Panc1 (cell line): ENCODE results near the gene PHLDA3. TPM values are rescaled to one million over a fixed set of nuclear protein-coding genes. Genes with fewer than 3 reads are reported as not detected.

Experiments
- ATAC-seq: fragments of 200-7000 bp; cut with Tn5 transposase; 2 replicates; pipeline ENCODE4 v1.9.1; 2020; ENCODE audit warnings: mild to moderate bottlenecking, moderate library complexity
- BruUV-seq: library from RNA; stranded (reverse); fragments of 400-500 nt; replicated peaks from 2 replicates; lab custom pipeline; 2021; lab: Mats Ljungman, UMichigan
- CTCF ChIA-PET: fragments of 300-600 bp; sonication (Branson Sonifier 250); formaldehyde crosslinking; loops from one replicate; lab custom pipeline; 2022; ENCODE audit warnings: antibody characterized with exemption; lab: Charles Lee
- POLR2A ChIA-PET: fragments of 300-600 bp; sonication (Branson Sonifier 250); formaldehyde crosslinking; loops from one replicate; lab custom pipeline; 2022; ENCODE audit warnings: antibody characterized with exemption; lab: Charles Lee
- DNase-seq: peaks from one replicate; pipeline ENCODE4 v3.0.0-alpha.2; 2010; ENCODE audit warnings: low read depth, low spot score
- H3K27ac ChIP-seq: 2 replicates; pipeline ENCODE4 v1.5.1; 2011; ENCODE audit warnings: mild to moderate bottlenecking, low read length, inconsistent platforms
- H3K27me3 ChIP-seq: fragments of 200-500 bp; sonication (Bioruptor generic); 2 replicates; pipeline ENCODE4 v1.6.0; 2014; ENCODE audit warnings: low read length, inconsistent platforms; ENCODE audit not compliant: control insufficient read depth, insufficient read depth
- H3K36me3 ChIP-seq: fragments of 200-500 bp; sonication (Bioruptor generic); 2 replicates; pipeline ENCODE4 v1.5.1; 2014; ENCODE audit warnings: inconsistent platforms, mild to moderate bottlenecking, low read length, moderate library complexity; ENCODE audit not compliant: control insufficient read depth, insufficient read depth
- H3K4me1 ChIP-seq: 2 replicates; pipeline ENCODE4 v1.5.1; 2011; ENCODE audit warnings: inconsistent platforms, mild to moderate bottlenecking, low read length, moderate library complexity; ENCODE audit not compliant: control insufficient read depth, insufficient read depth
- H3K4me3 ChIP-seq, 2 experiments: 2 replicates each; pipeline ENCODE4 v1.5.1; 2011 to 2012; ENCODE audit warnings: low read depth in 2 of 2, low read length in 2 of 2, mild to moderate bottlenecking in 2 of 2, inconsistent platforms in 1 of 2, moderate library complexity in 1 of 2
- H3K9me3 ChIP-seq: fragments of 200-500 bp; sonication (Bioruptor generic); 2 replicates; pipeline ENCODE4 v1.5.1; 2014; ENCODE audit warnings: low read depth, mild to moderate bottlenecking, inconsistent platforms, low read length, moderate library complexity; ENCODE audit not compliant: control insufficient read depth, insufficient read depth
- CTCF ChIP-seq: fragments of 450-650 bp; IDR thresholded peaks from 2 replicates; pipeline ENCODE4 v1.5.1; 2017; ENCODE audit warnings: mild to moderate bottlenecking
- POLR2AphosphoS5 ChIP-seq: IDR thresholded peaks from 2 replicates; pipeline ENCODE4 v1.6.1; 2012; ENCODE audit warnings: mild to moderate bottlenecking, low read depth, low read length, moderate library complexity
- REST ChIP-seq, 2 experiments: IDR thresholded peaks; 2 replicates each; pipeline ENCODE4 v1.6.1; 2011 to 2012; ENCODE audit warnings: low read depth in 2 of 2, control low read depth in 1 of 2, low read length in 1 of 2, mild to moderate bottlenecking in 1 of 2, moderate library complexity in 1 of 2; ENCODE audit not compliant: insufficient read depth in 1 of 2
- SIN3A ChIP-seq: IDR thresholded peaks from 2 replicates; pipeline ENCODE4 v1.6.1; 2012; ENCODE audit warnings: low read depth, mild to moderate bottlenecking, low read length, moderate library complexity, borderline replicate concordance; ENCODE audit not compliant: insufficient read depth
- TCF7L2 ChIP-seq: IDR thresholded peaks from 2 replicates; pipeline ENCODE4 v1.6.1; 2011; ENCODE audit warnings: mild to moderate bottlenecking, low read depth, low read length, inconsistent platforms
- in situ Hi-C: cut with HindIII; loops from 2 replicates; pipeline ENCODE4 v1.10.0; 2016; ENCODE audit warnings: low sequenced_read_pairs, low pct_unique_long_range_greater_than_20kb
- intact Hi-C: fragments of 100-400 bp; cut with micrococcal nuclease; formaldehyde crosslinking; loops from one replicate; pipeline ENCODE4 v1.10.0; 2022; ENCODE audit not compliant: unreplicated experiment
- total RNA-seq: library from RNA; stranded (reverse); gene quantifications from one replicate; pipeline ENCODE4 v1.2.1, GENCODE V29; 2021; ENCODE audit not compliant: unreplicated experiment

The PHLDA3 gene
- total RNA-seq, 1 experiment from 2014 or later = 12.3 TPM

GRCh38 chr1:201430776-201431175, 38.2 kb downstream of the PHLDA3 start:
- ATAC-seq (no peak), DNase-seq (no peak)
- H3K9me3 ChIP-seq = no peaks in the 10 kb centered on the region
- H3K4me3 ChIP-seq = no peak overlapping the region
- no peak overlapping the region for H3K27ac ChIP-seq
- no peaks in the 10 kb centered on the region for H3K4me1 ChIP-seq
- intact Hi-C loops (no loop called here), in situ Hi-C loops (no loop called here)
- H3K36me3 ChIP-seq = no peaks in the 10 kb centered on the region
- no peak for TF ChIP-seq SIN3A
- TF ChIP-seq CTCF = no peak
- no peak for TF ChIP-seq REST (IDR thresholded peaks at IDR 0.05; ENCODE audit: insufficient read depth in 1 of 2, low read depth in 2 of 2, low read length in 1 of 2)
- TF ChIP-seq TCF7L2 = no peak
- TF ChIP-seq POLR2AphosphoS5 = no peak
- no peaks in the 10 kb centered on the region for H3K27me3 ChIP-seq
- POLR2A ChIA-PET = no interaction called here
- CTCF ChIA-PET = no interaction called here
- no TSS peak for BruUV-seq

DNA sequence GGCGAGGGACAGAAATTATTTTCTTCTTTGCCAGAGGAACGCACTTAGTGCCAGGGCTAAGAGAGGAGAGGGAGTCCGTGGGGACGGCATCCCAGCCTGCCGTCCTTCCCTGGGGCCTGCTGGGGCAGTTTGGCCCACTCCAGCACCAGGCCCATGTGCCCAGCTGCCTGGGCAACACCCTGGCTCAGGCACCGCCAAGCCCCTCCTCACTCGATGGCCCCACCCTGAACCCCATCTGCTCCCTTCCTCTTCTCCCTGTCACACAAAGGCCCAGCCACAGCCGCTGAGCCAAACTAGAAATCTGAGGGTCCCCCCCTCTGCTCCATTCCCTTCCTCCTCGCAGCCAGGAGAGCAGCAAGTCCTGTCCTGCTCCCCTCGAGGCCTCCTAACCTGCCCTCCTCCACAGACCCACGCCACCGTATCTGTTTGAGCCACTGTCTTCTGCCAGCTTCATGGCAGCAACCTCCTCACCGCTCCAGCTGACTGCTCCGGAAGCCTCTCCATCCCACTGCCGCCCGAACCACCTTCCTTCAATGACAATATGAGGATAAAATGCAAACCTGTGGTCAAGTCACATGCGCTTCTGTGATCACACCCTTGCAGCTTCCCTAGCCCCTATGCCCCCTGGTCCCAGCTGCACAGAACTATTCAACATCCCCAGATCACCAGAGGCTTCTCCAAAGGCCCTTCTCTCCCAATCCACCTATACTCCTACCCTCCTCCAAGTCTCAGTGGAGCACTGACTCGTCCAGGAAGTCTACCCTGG, 39.1 kb downstream of the PHLDA3 start:
- Histone ChIP-seq H3K4me1 (no peaks in the 10 kb centered on the region), H3K27ac (no peak overlapping the region), H3K9me3 (no peaks in the 10 kb centered on the region), H3K27me3 (no peaks in the 10 kb centered on the region), H3K4me3 (no peak overlapping the region), H3K36me3 (no peaks in the 10 kb centered on the region)
- ChIA-PET POLR2A (no interaction called here), CTCF (no interaction called here)
- DNase-seq (no peak), ATAC-seq (no peak)
- in situ Hi-C loops (no loop called here), intact Hi-C loops (no loop called here)
- BruUV-seq = no TSS peak
- no peak for TF ChIP-seq SIN3A
- no peak for TF ChIP-seq TCF7L2
- TF ChIP-seq REST (IDR thresholded peaks at IDR 0.05; ENCODE audit: insufficient read depth in 1 of 2, low read depth in 2 of 2, low read length in 1 of 2) = no peak
